EH (cell line): Measurements from ENCODE around the gene PCNX4.

Experiments
- DNase-seq: peaks from one replicate; pipeline ENCODE4 v3.0.0-alpha.2; 2015; ENCODE audit warnings: low read depth

Gene PCNX4

DNA sequence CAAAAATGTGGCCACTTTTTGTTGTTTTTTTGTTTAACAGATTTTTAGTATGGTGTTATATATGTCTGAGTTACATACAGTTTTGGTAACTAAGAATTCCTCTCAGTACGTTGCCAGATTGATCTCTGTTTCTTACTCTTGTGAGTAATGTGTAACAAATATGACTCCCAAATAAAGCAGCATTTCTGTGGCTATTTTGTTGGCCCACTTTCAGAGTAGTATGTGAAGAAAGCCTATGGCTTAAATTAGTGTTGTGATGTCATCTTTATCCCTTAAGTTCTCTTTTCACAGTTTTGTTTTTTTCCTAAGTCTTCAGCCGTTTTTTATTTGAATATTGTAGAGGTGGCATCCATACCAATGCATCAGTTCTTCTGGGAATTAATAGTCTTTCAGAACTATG, 10.7 kb downstream of the PCNX4 start:
- DNase-seq = peak; percentile 87

DNA sequence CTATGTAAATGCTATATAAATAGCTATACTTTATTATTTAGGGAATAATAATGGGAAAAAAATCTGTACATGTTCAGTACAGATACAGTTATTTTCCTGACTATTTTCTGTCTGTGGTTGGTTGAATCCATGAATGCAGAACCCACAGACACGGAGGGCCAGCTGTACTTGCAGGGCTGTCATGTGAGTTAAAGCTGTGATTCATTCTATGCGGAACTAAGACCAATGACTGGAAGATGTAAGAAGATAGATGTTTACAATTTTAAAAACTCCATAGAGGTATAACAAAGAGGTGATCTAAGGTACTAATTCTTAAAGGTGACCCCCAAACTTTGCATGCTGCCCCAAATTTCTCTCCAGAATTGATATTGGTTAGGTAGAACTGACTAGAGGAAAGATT, 14.6 kb downstream of the PCNX4 start:
- peak; percentile 45 for DNase-seq

DNA sequence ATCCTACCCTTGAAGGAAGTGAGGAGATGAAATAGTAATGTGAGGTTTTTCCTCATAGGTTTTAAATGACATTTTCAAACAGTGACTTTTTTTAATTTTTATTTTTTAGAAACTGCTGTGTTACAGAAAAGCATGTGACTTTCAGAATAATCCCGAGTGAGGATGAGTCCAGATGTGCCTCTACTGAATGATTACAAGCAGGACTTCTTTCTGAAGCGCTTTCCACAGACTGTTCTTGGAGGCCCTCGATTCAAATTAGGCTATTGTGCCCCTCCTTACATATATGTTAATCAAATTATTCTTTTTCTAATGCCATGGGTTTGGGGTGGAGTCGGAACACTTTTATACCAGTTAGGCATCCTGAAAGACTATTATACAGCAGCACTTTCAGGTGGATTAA, 15.8 kb downstream of the PCNX4 start:
- no peak for DNase-seq

DNA sequence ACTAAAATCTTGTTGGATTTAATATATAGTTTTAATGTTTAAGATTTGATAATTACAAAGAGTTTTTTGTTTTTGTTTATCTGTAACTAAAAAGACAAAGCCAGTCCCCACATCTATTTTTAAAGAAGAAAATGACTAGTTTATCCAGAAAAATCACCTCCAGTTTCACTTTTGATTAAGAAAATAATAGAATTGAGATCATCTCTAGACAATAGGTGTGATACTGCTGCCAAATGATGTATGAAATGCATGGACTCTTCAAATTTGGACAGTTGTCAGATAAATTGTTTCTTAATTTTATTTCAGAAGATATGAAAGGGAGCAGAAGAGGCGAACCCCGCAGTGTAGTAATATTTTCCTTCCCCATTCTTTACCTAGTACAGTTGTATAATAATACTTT, 20.0 kb downstream of the PCNX4 start:
- DNase-seq = no peak

DNA sequence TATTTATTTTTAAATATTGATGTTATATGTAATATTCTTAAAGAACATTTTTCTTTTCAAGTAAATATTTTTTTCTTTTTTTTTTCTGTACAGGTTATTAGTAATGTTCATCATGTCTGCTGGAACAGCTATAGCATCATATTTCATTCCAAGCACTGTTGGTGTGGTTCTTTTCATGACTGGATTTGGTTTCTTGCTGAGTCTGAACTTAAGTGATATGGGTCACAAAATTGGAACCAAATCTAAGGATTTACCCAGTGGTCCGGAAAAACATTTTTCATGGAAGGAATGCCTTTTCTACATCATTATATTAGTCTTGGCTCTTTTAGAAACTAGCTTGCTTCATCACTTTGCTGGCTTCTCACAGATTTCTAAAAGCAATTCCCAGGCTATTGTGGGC, 23.2 kb downstream of the PCNX4 start:
- DNase-seq = no peak

DNA sequence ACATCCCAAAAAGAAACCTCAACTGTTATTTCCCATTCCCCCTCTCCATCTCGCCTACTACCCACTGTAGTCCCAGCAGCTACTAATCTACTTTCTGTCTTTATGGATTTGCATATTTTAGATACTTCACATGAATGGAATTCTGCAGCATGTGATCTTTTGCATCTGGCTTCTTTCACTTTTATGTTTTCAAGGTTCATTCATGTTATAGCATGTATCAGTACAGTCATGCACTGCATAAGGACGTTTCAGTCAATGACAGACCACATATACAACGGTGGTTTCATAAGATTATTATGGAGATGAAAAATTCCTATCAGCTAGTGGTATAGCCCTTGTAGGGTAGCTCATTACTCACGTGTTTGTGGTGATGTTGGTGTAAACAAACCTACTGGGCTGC, 24.5 kb downstream of the PCNX4 start:
- peak; percentile 32 for DNase-seq

DNA sequence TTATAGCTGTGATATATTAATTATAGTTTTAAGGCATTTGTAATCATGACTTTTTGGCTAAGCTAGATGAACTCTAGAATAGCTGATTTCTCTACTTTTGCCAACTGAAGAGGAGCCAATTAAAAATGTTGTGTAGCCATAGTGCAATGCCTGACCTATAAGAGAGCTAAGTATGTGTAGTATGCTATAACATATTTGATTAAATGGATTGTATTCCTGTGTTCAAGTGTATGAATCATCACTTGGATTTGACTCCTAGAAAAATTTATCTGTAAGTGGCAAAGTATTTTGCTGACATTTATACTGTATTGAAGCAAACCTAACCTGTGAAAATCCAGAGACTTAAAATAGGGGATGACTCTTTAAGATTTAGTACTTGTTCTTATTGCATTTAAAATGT, 34.2 kb downstream of the PCNX4 start:
- DNase-seq = peak; percentile 33

DNA sequence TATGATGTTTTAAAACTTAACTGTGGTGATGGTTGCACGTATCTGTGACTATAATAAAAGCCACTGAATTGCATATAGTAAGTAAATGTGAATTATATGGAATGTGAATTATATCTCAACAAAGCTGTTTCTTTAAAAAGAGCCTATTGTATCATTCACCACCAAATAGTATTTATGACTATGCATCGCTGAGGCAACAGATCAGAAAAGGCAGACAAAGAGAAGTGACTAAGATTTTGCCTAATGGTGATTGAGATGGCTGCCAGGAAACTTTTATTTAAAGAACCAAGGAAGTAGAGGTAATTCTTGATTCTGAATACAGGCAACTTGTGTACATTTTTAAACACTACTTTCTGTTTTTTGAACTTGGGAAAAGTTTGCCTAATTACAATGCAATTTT, 41.8 kb downstream of the PCNX4 start:
- peak; percentile 1 for DNase-seq

DNA sequence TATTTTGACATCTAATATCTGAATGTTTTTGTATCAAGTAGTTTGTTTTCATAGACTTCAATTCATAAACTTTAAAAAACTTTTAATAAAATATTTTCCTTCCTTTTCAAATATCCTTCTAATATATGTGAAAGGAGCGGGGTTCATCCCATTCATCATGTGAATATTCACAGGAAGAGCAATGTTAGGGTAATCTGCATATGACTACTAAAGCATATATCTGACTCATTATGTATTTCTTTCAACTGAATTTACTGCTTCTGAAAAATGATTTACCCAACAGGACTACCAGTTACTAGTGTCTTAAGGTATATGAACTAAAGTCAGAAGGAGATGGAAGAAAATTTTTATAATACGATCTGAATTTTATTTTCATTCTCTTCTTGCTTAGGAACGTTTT, 43.0 kb downstream of the PCNX4 start:
- DNase-seq = no peak

DNA sequence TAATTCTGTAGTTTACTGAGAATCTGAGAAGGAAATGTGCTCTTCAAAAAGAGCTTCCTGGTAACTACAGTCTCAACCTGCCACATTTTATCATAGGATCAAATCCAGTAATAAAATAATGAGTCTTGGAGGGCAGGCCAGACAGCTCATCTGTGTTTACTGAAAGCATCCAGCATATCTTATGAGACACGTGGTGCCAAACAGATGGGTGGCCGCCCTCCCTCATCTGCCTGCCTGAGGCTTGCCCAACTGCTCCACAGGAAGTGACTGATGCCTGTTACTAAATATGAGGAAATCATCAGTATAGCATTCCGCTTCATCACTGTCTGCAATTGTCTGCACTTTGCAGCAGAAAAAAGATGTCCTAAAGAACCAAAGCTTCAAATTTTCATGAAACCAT, 60.0 kb downstream of the PCNX4 start:
- peak; percentile 96 for DNase-seq

DNA sequence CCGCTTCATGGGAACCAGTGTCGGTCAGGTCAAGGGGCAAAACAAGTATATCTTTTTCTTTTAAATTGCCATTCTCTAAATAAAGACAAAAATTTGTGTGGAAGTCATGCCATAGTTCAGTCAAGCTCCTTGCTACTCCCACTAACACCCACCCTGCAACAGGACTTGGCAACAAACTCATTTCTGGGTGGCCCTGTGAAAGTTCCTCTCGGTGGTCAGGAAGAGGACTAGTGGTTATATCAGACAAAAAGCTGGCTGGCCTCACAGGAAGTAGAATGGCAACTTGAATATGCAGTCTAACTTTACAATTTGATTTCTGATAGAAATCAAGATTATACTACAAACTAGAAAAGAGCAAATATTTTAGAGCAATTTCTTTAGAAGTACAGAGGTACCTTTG, 62.3 kb downstream of the PCNX4 start:
- no peak for DNase-seq

DNA sequence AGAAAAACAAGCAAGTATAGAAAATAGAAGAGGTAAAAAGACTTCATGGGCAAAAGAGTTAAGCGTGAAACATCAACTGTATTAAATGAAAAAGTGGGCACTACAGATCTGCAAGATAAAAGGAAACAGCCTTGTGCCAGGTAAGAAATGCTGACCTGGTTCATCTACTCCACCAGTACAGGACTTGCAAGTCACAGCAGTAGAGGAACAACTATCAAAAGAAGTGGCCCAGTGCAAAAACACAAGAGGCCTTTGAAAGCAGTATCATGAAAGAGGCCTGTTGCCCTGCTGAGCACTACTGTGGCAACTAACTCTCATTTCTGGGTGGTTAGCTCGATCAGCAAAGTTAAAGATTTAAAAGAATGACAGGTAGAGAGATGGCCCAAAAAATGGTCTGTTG, 62.9 kb downstream of the PCNX4 start:
- DNase-seq = no peak

DNA sequence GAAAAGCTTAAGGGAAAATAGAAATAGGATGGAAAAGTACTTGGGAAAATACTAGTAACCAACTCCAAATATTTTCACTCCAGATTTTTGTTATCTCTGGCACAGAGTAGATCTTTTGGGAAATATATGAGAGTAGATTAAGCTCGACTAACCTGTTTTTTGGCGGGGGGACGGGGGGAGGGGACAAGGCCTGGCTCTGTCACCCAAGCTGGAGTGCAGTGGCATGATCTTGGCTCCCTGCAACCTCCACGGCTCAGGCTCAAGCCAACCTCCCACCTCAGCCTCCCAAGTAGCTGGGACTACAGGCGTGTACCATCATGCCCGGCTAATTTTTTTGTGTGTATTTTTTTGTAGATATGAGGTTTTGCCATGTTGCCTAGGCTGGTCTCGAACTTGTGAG, 68.7 kb downstream of the PCNX4 start:
- DNase-seq = no peak

DNA sequence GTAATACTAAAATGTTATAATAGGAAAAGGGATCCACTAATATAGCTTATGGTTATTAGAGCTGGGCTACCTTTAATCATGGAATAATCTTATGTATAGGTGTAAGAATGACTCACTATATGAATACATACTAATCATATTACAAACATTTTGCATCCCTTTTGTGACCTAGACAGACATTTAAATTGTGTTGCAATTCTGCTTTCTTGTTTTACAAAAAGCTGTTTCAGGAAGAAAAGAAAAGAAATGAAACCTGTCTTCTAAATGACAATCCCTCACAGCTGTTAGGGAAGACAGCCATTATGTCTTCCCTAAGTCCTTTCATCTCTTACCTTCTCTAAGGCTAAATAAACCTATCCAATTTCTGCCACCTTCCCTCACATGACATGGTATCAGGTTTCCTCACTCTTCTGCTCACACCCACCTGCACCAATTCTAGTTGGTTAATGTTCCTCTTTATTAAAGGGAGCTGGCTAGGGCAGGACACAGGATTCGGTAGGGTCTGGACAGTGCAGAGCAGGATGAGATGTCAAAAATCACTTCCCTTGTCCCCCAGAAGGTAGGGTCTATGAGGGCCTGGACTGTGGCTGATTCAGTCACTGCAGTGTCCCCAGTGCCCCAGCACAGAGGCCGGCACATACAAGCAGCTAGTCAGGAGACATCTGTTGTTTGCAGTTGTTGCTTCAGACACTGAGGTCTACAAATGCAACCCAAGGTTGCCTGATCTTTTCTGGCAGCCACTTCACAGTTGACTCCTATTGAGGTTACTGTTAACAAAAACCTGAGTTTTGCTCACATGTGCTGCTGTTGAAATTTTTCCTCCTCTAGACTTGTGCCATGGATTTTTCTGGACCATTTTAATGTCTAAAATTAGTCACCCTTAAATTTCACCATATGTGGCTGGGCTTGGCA, 69.7 kb downstream of the PCNX4 start:
- DNase-seq = no peak

DNA sequence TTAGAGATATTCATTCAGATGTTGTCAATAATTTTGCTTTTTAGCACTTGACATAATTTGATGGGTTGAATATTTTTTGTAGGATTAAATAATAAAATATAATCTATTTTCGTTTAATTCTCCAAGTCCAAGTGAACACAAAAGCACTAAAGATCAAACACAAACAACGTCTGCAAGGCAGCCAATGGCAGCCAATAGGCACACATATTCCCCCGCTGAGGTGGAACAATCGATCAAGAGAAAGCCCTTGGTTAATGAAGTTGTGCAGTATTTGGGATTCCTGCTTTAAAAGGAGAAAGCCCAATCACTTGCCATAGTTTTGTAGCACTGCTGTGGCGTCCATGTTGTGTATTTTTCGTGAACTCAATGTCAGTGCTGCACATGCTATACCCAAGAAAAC, 72.0 kb downstream of the PCNX4 start:
- DNase-seq = no peak

DNA sequence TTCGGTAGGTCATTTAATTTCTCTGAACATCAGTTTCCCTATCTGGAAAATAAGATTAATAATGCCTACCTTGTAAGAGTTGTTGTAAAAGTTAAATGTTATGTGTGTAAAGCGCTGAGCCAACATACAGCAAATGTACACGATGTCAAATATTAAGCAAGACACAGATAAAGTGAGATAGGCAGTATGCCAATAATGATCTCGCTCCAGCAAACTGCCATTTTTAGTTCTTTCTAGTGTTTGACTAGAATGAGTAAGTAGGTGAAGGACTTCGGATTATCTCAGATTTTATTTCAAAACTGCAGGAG, 72.6 kb downstream of the PCNX4 start:
- no peak for DNase-seq

DNA sequence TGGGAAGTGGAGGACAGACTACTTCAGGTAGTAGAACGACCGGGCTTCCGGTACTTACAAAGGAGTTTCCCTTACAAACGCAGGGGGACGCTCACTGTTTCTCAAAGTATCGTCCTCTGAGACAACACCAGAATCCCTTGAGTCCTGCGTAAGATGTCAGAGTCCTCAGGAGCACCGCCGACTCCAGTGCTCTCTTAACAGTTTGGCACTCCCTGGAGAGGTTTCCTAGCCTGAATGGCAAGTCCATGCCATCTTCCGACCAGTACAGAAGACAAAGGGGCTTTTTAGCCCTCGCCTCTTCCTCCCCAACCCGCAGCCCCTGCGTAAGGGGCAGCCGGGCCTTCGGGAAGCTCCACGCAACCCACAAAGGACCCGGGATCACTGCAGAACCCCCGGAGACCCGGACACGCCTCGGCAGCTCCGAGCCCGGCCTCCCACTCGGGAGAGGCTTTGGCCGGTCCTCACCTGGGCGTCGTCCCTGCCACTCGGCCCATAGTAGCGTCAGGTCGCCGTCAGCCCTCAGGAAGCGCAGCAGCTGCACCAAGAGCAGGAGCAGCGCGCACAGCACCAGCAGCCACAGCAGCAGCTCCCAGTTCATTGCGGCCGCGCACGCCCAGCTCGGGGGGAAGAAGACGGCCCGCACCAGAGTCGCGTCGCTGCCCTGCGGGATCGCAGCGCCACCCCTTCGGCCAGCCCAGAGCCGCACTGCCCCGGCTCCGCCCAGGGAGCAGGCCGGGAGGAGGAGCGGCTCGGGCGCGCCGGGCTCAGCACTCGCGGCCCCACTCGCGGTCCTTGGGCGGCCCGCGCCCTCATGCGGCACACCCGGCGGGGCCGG, 73.2 kb downstream of the PCNX4 start, which contains the start of gene DHRS7:
Gene DHRS7 (minus strand): TSS at position 687 of the 835 bp plus-strand sequence. CDS start 89 bp downstream, at position 598.
- peak; percentile 86 for DNase-seq

DNA sequence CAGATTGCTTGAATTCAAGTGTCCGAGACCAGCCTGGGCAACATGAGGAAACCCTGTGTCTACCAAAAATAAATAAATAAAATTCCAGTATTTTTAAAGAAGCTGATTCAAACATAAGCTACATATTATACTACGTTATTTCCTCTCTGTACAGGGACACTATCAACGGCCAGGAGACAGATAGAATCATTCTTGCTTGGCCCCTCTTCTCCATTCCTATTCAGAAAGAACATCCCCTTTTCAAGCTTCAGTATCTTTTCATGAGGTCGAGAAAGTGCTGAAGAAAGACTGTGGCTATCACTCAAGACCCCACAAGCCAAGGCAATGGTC, 73.8 kb downstream of the PCNX4 start:
- no peak for DNase-seq

DNA sequence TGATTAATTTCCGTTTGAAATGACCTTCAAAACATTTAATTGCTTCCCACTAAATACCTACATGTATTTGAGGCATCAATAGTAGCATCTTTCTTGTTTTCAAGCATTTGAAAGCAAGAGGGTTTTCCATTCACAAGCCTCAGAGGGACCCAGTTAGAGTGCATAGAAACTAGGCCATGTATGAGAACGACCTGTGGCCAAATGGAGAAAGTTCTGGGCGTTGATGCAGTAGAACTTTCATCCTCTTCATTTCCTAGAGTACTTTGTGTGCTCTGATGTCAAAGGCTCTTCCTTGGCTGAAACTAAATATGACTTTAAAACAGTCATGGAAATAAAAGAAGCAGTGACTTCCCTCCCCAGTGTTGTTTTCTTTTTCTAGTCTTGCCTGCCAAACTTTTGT, 74.4 kb downstream of the PCNX4 start:
- no peak for DNase-seq

DNA sequence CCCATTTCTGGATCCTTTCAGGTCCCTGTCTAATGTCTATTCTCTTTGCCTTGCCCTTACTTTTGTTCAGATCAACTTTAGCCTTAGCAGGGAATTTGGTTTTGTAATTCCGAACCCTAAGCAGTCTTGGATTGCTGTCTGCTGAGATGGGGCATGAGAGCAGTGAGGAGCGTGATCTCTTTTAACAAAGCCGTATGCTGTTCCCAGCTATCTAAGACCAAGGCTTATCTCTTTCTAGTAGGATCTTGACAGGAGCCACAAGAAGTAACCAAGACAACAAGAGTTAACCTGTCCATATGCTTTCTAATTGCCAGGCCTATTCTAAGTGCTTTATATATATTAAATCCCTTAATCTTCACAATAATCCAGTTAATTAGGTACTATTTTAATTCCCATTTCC, 78.0 kb downstream of the PCNX4 start:
- no peak for DNase-seq

DNA sequence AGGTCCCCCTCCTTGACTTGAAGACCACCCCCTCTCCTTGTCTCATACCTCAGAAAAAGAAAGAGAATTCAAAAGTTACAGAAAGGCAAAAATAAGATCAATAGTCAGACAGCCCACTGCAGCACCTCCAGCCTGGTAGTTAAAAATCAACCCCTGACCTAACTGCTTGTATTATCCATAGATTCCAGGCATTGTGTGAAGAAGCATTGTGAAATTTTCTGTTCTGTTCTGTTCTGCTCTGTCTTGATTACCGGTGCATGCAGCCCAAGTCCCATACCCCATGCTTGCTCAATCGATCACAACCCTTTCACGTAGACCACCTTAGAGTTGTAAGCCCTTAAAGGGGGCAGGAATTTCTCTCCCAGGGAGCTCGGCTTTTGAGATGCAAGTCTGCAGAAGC, 79.2 kb downstream of the PCNX4 start:
- DNase-seq = no peak

DNA sequence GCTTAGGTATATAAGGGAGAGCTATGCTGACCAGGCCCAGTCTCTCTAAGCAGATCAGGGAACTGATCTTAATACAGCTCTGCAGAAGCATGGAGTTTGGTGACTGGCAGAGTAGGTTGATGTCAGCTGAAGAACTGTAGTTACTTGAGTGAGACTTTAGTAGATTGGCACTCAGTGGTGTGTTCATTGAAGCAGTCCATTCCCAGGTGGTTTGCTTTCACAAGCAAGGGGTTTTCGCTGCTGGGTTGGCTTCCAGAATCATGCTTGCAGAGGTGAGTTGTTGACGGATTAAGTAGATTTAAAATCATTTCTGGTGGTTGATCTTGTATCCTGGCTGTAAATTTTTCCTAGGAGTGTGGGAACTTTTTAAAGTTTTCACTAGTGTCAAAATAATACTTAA, 80.0 kb downstream of the PCNX4 start:
- DNase-seq = no peak
